OCI-M1 (cell line): ENCODE measurements around the gene IBA57.
"Not testable (repeated sequence)": the region's sequence is repeated elsewhere in the genome, so short reads cannot be mapped to it uniquely, and the experiment has no call there.

ENCODE experiments used
- DNase-seq: peaks from one replicate; lab custom pipeline; 2025; lab: John Stamatoyannopoulos, UW

Gene IBA57

DNA sequence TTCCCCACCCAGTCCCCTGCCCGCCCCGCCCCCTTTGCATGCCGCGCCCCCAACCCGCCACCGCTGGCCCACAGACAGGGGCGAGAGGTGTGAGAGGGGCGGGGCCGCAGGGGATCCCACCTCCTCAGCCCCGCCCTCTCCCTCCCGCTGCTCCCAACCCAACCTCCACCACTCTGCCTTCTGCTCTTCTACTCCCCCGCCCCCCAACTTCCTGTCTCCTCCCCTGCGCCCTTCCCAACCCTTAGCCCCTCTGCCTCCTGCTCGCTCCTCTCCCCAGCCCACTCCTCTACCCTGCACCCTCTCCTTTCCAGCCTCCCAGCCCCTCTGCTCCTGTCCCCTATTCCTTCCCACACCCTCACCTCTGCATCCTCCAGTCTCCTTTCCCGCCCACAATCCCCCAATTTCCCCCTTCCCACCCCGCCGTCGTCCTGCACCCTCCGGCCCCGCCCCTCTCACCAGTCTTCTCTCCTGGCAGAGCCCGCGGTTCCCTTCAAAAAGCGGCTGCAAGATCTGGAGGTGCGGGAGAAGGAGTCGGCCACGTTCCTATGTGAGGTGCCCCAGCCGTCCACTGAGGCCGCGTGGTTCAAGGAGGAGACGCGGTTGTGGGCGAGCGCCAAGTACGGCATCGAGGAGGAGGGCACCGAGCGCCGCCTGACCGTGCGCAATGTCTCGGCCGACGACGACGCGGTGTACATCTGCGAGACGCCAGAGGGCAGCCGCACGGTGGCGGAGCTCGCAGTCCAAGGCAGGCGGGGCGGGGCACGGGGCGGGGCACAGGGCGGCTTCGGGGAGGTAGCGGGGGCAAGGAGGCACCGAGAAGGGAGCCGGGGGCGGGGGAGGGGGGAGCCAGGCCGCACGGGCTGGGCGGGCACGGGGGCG, 47.6 kb downstream of the IBA57 start:
- peak; percentile 93 for DNase-seq

GRCh38 chr1:228213917-228214808, 48.6 kb downstream of the IBA57 start:
- DNase-seq: no peak

GRCh38 chr1:228214921-228215662, 49.5 kb downstream of the IBA57 start:
- no peak for DNase-seq

GRCh38 chr1:228215663-228216116, 50.1 kb downstream of the IBA57 start:
- DNase-seq: no peak

DNA sequence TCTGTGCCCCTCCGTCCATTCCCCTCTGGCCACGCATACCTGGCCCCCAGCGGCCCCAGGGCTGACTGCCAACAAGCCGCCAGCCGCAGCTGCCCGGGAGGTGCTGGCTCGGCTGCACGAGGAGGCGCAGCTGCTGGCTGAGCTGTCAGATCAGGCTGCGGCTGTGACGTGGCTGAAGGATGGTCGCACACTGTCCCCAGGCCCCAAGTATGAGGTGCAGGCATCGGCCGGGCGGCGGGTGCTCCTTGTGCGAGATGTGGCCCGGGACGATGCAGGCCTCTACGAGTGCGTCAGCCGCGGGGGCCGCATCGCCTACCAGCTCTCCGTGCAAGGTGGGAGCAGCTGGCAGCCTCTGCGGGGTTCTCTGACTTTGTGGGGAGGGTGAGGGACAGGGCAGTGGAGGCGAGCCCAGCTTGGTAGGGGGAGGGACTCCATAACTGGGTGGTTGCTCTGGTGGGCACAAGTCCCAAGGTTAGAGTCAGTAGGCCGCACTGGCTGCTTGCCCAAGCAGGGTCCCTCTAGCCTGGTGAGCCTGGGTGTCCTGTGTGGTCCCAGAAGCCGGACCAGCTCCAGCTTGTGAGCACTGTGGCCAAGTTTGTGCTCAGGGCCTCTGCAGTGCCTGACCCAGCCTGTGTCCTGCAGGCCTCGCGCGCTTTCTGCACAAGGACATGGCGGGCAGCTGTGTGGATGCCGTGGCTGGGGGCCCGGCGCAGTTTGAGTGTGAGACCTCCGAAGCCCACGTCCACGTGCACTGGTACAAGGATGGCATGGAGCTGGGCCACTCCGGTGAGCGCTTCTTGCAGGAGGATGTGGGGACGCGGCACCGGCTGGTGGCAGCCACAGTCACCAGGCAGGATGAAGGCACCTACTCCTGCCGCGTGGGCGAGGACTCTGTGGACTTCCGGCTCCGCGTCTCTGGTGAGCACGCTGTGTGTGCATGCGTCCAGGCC, 51.0 kb downstream of the IBA57 start:
- DNase-seq: no peak

- no peak for DNase-seq
Observed at GRCh38 chr1:228217551-228218344, 52.1 kb downstream of the IBA57 start.

DNA sequence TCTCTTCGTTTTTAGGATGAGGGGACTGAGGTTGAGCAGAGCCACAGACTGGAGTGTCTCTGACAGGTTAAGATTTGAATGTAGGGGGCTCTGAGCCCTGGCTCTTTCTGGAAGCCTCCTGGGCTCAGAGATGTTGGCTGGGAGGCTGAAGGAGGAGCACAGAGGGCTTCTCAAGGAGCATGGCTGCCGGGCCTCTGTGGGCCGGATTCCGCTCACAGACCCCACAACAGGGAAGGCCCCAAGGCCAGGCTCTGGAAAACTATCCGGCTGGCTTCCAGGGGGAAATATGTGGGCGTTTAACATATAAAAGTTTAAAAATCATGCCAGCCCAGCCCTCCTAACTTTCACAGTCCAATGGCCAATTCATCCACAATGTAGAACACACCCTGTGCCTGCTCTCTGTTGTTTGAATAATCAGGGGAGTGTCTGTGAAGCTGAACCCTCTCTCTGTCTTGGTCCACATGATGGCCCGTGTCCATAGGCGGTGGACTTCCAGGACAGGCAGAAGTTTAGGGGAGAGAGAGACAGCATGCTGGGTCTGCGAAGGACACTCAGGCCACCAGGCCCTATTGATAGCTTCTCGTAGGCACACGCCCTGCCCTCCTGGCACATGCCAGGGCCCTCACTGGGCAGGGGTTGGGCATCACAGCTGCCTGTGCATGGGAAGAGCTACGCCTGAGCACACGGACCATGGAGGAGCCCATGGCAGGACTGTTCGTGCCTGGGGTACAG, 53.1 kb downstream of the IBA57 start:
- no peak for DNase-seq

GRCh38 chr1:228219245-228219961, 53.8 kb downstream of the IBA57 start:
- DNase-seq: no peak

- DNase-seq: no peak
Observed at GRCh38 chr1:228219962-228220780, 54.6 kb downstream of the IBA57 start.

DNA sequence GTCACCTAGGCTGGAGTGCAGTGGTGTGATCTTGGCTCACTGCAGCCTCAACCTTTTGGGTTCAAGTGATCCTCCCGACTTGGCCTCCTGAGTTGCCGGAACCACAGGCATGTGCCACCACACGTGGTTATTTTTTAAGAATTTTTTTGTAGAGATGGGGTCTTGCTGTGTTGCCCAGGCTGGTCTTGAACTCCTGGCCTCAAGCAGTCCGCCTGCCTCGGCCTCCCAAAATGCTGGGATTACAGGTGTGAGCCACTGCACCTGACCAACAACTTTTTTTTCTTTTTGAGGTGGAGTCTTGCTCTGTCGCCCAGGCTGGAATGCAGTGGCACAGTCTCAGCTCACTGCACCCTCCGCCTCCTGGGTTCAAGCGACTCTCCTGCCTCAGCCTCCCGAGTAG, 55.5 kb downstream of the IBA57 start:
- not testable (repeated sequence) for DNase-seq

DNA sequence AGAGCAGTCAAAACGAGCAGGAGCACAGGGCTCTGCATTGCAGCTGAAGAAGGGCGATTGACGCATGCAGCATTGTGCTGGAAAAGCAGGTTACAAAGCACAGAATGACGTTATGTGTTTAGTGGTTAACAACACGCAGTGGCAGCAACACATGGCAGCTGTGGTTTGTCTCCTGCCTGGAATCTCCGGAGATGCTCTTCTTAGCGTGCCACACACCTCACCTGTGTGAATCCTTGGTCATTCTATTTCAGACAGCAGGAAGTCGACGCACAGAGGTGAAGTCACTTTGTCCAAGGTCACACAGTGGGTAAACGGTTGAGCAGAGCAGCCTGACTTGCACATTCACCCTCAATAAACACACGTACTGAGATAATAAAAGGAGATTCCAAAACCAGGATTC, 56.9 kb downstream of the IBA57 start:
- DNase-seq: no peak

DNA sequence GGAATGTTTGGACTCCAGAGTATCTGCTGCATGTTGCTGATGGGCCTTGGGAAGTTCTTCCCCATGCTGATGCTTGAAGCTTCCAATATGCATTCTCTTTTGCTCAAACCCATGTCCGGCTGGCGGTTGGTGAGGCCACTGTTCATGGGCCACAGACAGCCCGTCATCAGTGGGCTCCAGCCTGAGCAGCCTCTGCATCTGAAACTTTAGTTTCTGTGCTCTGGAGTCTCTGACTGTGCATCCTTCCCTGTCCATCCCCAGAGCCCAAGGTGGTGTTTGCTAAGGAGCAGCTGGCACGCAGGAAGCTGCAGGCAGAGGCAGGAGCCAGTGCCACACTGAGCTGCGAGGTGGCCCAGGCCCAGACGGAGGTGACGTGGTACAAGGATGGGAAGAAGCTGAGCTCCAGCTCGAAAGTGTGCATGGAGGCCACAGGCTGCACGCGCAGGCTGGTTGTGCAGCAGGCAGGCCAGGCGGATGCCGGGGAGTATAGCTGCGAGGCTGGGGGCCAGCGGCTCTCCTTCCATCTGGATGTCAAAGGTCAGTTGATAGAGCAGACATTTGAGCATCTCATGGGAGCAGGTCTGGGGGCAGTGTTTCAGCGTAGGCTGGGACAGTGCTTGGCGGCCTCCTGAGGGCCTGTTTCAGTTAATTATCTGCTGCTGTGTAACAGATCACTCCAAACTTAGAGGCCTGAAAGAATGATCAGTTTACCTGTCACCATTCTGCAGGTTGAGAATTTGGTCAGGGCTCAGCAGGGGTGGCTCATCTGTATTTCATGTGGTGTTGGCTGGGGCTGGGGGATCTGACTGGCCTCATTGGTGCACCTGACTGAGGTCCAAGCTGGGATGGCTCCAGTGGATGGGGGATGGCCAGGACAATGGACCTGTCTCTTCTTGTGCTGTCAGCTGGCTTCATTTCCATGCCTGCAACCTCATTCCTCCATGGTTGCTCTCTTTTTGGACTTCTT, 58.9 kb downstream of the IBA57 start:
- DNase-seq: no peak

GRCh38 chr1:228225165-228225710, 59.6 kb downstream of the IBA57 start:
- no peak for DNase-seq

DNA sequence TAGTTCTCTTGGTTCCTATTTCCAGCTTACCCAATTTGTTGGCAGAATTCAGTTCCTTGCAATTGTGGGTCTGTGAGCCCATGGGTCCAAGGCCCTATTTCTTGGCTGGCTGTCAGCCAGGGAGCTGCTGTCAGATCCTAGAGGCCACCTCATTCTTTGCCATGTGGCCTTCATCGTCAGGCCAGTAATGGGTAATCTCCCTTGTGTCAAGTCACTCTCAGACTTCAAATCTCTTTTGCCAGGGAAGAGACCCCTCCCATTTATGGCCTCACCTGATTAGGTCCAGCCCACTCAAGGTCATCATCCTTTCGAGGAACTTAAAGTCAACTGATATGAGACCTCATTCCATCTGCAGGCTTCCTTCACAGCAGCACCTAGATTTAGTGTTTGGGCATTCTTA, 60.1 kb downstream of the IBA57 start:
- no peak for DNase-seq

GRCh38 chr1:228226141-228226874, 60.7 kb downstream of the IBA57 start:
- no peak for DNase-seq
